Keratinocyte (primary cell): ENCODE data around the gene ZBTB43. TPM values are rescaled to one million over a fixed set of nuclear protein-coding genes. Genes with fewer than 3 reads are reported as not detected.

Experiments used
- DNase-seq: peaks from one replicate; pipeline ENCODE4 v3.0.0-alpha.2; 2011; ENCODE audit warnings: low read depth, missing footprints, low spot score
- FAIRE-seq: peaks from 2 replicates; lab custom pipeline; 2011; peaks lifted over from hg19 to GRCh38; lab: Jason Lieb, UNC
- H2AFZ ChIP-seq: 2 replicates; pipeline ENCODE4 v1.6.0; 2012; ENCODE audit warnings: low read length, control low read depth, inconsistent platforms; ENCODE audit not compliant: control insufficient read depth
- H3K27ac ChIP-seq: 2 replicates; pipeline ENCODE4 v1.5.1; 2011; ENCODE audit warnings: low read length; ENCODE audit not compliant: control insufficient read depth, insufficient read depth
- H3K27me3 ChIP-seq: 3 replicates; pipeline ENCODE4 v1.6.0; 2011; ENCODE audit warnings: low read length; ENCODE audit not compliant: control insufficient read depth, insufficient read depth; ENCODE audit errors: extremely low read depth
- H3K36me3 ChIP-seq, 2 experiments: 2 replicates in 1 of 2; 3 replicates in 1 of 2; pipeline ENCODE4 v1.5.1; 2011; ENCODE audit warnings: low read length in 2 of 2, mild to moderate bottlenecking in 1 of 2; ENCODE audit not compliant: control insufficient read depth in 2 of 2, insufficient read depth in 2 of 2; ENCODE audit errors: extremely low read depth in 1 of 2
- H3K4me1 ChIP-seq: 3 replicates; pipeline ENCODE4 v1.5.1; 2011; ENCODE audit warnings: low read length; ENCODE audit not compliant: control insufficient read depth, insufficient read depth; ENCODE audit errors: extremely low read depth
- H3K4me2 ChIP-seq: 3 replicates; pipeline ENCODE4 v1.6.0; 2011; ENCODE audit warnings: low read depth, low read length; ENCODE audit not compliant: control insufficient read depth, insufficient read depth; ENCODE audit errors: extremely low read depth
- H3K4me3 ChIP-seq, 3 experiments: fragments of 200-600 bp in 1 of 3; sonication (generic) in 1 of 3; 2 replicates in 2 of 3; 3 replicates in 1 of 3; pipeline ENCODE4 v1.5.1; 2011 to 2016; ENCODE audit warnings: low read length in 3 of 3, mild to moderate bottlenecking in 3 of 3, control low read depth in 2 of 3, inconsistent platforms in 1 of 3, low read depth in 1 of 3, mixed read lengths in 1 of 3, mixed run types in 1 of 3, moderate library complexity in 1 of 3; ENCODE audit not compliant: control insufficient read depth in 2 of 3, insufficient read depth in 2 of 3; ENCODE audit errors: extremely low read depth in 1 of 3
- H3K79me2 ChIP-seq: 2 replicates; pipeline ENCODE4 v1.6.0; 2012; ENCODE audit warnings: low read length; ENCODE audit not compliant: control insufficient read depth, insufficient read depth
- H3K9ac ChIP-seq: 3 replicates; pipeline ENCODE4 v1.6.0; 2011; ENCODE audit warnings: low read length; ENCODE audit not compliant: control insufficient read depth, insufficient read depth; ENCODE audit errors: extremely low read depth
- H3K9me1 ChIP-seq: 3 replicates; pipeline ENCODE4 v1.6.0; 2011; ENCODE audit warnings: low read length; ENCODE audit not compliant: control insufficient read depth, insufficient read depth; ENCODE audit errors: extremely low read depth
- H3K9me3 ChIP-seq: 2 replicates; pipeline ENCODE4 v1.5.1; 2012; ENCODE audit warnings: low read depth, low read length; ENCODE audit not compliant: control insufficient read depth
- H4K20me1 ChIP-seq: 3 replicates; pipeline ENCODE4 v1.6.0; 2011; ENCODE audit warnings: low read length; ENCODE audit not compliant: control insufficient read depth, insufficient read depth; ENCODE audit errors: extremely low read depth
- EZH2 ChIP-seq: IDR thresholded peaks from one replicate; pipeline ENCODE4 v1.6.1; 2012; ENCODE audit warnings: inconsistent platforms, mild to moderate bottlenecking, low read length, moderate library complexity
- dilution Hi-C: fragments of 300-500 bp; cut with MboI; formaldehyde crosslinking; loops from one replicate; pipeline ENCODE4 v1.7.0; 2020; ENCODE audit warnings: low sequenced_read_pairs; ENCODE audit not compliant: extremely low pct_ligation_motif_present
- polyA plus RNA-seq, 5 experiments: library from polyadenylated mRNA; depleted of rRNA in 3 of 5; stranded (reverse) in 3 of 5; stranded (forward) in 1 of 5; unstranded in 1 of 5; fragments of >200 nt; gene quantifications; 1 replicate in 1 of 5; 2 replicates in 3 of 5; 3 replicates in 1 of 5; pipeline versions ENCODE4 v1.2.1 to v1.2.3, GENCODE V29; 2011 to 2012; ENCODE audit warnings: missing spikeins in 2 of 5, low read depth in 1 of 5, low replicate concordance in 1 of 5
- TF ChIP-seq, protein P1 (sequence below), 3 experiments: IDR thresholded peaks in 1 of 3; conservative IDR thresholded peaks in 1 of 3; optimal IDR thresholded peaks in 1 of 3; 2 replicates in 2 of 3; 3 replicates in 1 of 3; pipeline versions ENCODE3 to v1.5.1; 2011; ENCODE audit warnings: low read length in 3 of 3, mild to moderate bottlenecking in 3 of 3, moderate library complexity in 2 of 3, control low read depth in 1 of 3, inconsistent platforms in 1 of 3; ENCODE audit not compliant: insufficient read depth in 2 of 3; ENCODE audit errors: extremely low read depth in 1 of 3

The ZBTB43 gene
- polyA plus RNA-seq, 1 donor (not counting 4 experiments of a cell fraction or from before 2014, with no cell fraction given): 24.3 TPM

DNA sequence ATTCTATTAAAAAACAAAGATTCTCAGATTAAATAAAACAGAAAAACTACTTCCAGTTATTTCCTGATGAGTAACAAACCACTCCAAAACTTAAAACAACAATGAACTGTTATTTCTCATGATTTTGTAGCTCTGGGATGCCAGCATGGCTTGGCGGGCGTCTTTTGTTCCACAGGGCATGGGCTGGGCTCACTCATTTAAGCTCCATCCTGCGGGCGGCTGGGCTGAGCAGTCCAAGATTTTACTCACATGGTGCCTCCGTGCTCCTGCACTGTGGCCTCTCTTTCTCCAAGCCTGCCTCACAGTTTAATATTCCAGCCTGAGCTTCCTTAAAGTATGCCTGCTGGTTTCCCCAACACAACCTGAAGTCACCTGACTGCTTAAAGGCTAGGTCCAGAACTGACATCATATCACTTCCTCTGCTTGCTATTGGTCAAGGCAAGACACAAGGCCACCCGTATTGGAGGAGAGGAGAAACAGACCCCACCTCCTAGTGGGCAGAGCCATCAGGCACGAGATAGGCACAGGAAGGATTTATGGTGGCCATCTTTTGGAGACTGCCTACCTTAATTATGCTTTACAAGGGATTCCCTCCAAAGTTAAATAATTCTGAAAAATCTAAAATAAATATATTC lies 41.6 kb upstream of the ZBTB43 start:
- Histone ChIP-seq H3K27me3 (no peaks in the 10 kb centered on the region), H4K20me1 (no peaks in the 10 kb centered on the region), H3K36me3 (no peaks in the 10 kb centered on the region), H3K9me1 (no peaks in the 10 kb centered on the region), H3K4me1 (no peaks in the 10 kb centered on the region), H3K4me2 (no peak overlapping the region), H3K4me3 (no peak overlapping the region), H3K79me2 (no peaks in the 10 kb centered on the region), H3K9ac (no peak overlapping the region), H3K9me3 (no peaks in the 10 kb centered on the region), H3K27ac (no peak overlapping the region), H2AFZ (no peak overlapping the region)
- FAIRE-seq (no peak), DNase-seq (no peak)
- dilution Hi-C loops: no loop called here
- no peak for TF ChIP-seq EZH2
- TF ChIP-seq, protein P1, sequence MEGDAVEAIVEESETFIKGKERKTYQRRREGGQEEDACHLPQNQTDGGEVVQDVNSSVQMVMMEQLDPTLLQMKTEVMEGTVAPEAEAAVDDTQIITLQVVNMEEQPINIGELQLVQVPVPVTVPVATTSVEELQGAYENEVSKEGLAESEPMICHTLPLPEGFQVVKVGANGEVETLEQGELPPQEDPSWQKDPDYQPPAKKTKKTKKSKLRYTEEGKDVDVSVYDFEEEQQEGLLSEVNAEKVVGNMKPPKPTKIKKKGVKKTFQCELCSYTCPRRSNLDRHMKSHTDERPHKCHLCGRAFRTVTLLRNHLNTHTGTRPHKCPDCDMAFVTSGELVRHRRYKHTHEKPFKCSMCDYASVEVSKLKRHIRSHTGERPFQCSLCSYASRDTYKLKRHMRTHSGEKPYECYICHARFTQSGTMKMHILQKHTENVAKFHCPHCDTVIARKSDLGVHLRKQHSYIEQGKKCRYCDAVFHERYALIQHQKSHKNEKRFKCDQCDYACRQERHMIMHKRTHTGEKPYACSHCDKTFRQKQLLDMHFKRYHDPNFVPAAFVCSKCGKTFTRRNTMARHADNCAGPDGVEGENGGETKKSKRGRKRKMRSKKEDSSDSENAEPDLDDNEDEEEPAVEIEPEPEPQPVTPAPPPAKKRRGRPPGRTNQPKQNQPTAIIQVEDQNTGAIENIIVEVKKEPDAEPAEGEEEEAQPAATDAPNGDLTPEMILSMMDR (optimal IDR thresholded peaks at IDR 0.05 in 1 of 3, IDR thresholded peaks at IDR 0.05 in 1 of 3, conservative IDR thresholded peaks at IDR 0.05 in 1 of 3; ENCODE audit: extremely low read depth in 1 of 3, insufficient read depth in 2 of 3, low read length in 3 of 3): no peak

DNA sequence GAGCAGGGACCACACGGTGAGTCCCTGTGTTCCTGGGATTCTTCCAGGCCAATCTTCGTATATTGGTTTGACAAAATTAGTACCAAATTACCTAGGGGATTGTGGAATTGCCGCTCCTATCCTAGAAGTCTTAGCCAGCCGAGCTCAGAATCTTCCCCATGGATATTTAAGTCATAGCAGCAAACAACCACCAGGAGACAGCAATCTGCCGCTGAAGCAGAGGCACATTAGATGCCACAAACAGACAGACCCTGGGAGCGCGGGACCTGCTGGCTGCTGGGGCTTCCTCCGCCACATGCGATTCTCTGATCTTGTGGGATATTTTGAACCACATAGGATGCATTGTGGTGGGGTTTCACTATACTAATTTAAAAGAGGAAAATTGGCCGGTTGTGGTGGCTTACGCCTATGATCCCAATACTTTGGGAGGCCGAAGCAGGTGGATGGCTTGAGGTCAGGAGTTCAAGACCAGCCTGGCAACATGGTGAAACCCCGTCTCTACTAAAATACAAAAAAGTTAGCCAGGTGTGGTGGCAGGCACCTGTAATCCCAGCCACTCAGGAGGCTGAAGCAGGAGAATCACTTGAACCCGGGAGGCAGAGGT lies 31.7 kb upstream of the ZBTB43 start:
- TF ChIP-seq, protein P1 (optimal IDR thresholded peaks at IDR 0.05 in 1 of 3, IDR thresholded peaks at IDR 0.05 in 1 of 3, conservative IDR thresholded peaks at IDR 0.05 in 1 of 3; ENCODE audit: extremely low read depth in 1 of 3, insufficient read depth in 2 of 3, low read length in 3 of 3): peak; percentile 52 to 75 (median 56)
- TF ChIP-seq EZH2: no peak
- dilution Hi-C loops: no loop called here
- Histone ChIP-seq H3K27me3 (peaks cover 3% of the 10 kb centered on the region), H3K27ac (no peak overlapping the region), H3K4me2 (no peak overlapping the region), H4K20me1 (no peaks in the 10 kb centered on the region), H3K4me1 (no peaks in the 10 kb centered on the region), H3K36me3 (no peaks in the 10 kb centered on the region), H3K9ac (no peak overlapping the region), H3K9me3 (no peaks in the 10 kb centered on the region), H3K4me3 (no peak overlapping the region), H3K9me1 (no peaks in the 10 kb centered on the region), H2AFZ (no peak overlapping the region), H3K79me2 (no peaks in the 10 kb centered on the region)
- DNase-seq (no peak), FAIRE-seq (no peak)
